GM21381 (cell line): ENCODE results near the gene SYT13.
"Not testable (repeated sequence)": the region's sequence is repeated elsewhere in the genome, so short reads cannot be mapped to it uniquely, and the experiment has no call there.

Experiments
- ATAC-seq: cut with Tn5 transposase; IDR thresholded peaks from one replicate; pipeline ENCODE4 v1.9.1; 2021; ENCODE audit warnings: mild to moderate bottlenecking, moderate library complexity; ENCODE audit not compliant: unreplicated experiment

The SYT13 gene

DNA sequence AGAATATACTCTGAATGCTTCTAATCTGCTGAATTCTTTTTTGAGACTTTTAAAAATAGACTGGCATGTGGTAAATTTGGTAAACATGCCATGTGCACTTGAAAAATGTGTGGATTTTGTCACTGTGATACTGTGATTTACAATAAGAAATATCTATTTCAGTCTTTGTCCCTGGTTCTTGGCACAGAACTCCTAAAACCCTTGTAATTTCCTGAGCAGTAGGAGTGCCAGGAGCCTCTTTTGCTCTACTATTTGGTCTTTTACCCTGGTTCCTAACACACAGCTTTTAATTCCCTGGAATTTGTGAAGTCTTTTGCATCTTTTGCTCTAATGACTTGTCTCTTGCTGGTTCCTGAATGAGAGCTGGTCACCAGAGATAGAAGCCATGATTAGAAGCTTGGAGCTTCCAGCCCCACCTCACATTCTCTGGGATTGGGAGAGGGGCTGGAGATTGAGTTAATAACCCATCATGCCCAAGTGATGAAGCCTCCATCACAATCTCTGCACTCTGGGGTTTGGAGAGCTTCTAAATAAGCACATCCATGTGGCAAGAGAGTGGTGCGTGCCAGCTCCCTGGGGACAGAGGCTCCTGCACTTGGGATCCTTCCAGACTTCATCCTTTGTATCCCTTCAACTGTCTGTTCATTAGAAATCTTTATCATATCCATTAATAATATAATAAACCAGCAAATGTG, 27.2 kb upstream of the SYT13 start:
- ATAC-seq = no peak

DNA sequence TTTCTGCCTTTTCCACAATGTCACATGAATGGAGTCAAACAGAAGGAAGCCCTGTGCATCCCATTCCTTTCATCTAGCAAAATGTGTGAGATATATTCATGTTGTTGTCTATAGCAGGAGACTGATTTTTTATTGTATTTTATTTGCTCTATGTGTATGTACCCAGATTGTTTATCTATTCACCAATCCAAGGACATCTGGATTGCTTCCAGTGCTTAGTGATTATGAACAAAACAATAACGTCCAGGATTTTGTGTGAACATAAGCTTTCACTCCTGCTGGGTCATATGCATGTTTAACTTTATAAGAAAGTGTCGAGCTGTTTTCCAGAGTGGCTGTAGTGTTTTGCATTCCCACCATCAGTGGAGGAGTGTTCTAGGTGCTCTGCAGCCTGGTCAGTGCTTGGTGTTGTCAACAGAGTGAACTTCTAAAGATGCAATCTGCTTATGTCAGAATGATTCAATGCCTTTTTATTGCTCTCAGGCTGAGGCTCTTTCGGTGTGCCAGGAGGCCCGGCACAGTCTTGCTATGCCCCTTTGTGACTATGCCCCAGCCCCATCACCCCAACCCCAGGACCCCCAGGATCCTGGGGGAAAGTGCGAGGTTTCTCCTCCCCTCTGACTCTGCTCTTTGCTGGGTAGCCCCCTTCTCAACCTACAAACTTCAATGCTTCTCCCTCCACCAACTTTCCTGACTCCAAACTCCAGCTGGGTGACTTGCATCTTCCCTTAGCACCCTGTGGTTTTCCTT, 19.9 kb upstream of the SYT13 start:
- ATAC-seq = no peak

DNA sequence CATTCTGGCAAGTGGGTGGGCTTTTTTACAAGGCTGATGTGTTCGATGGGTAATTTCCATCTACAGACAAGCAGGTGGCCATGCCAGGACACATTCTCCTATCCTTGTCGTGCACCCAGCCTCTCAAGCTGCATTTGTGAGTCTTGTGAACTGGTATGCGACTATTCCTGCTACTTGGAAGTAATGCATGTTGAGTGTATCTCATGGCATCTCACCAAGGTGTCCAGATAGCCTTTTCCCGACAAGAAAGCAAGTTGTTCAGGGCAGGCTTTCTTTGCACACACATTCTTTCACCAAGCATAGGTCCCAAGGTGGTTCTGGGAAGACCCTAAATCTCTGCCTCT, 18.8 kb upstream of the SYT13 start:
- ATAC-seq = no peak

- ATAC-seq = no peak
These were observed 18.2 kb upstream of the SYT13 start for GRCh38 chr11:45304111-45304991.

DNA sequence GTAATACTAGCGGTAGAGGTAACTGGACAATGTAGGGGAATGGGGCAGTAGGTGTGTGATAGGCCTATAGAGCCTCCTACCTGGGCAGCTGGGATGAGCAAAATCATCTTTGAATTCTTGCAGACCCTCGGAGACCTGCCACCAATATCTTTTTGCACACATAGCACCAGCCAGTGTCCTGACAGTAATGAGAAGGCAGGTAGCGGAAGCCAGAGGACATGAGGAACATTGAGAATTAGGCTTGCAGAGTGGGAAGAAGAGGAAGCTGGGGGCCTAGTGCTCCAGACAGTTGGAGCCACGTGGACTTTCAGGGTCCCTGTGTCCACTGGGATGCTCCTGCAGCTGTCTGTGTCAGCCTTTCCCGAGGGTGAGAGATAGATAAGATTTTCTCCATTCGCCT, 17.2 kb upstream of the SYT13 start:
- no peak for ATAC-seq

GRCh38 chr11:45301537-45302246, 15.6 kb upstream of the SYT13 start:
- no peak for ATAC-seq

DNA sequence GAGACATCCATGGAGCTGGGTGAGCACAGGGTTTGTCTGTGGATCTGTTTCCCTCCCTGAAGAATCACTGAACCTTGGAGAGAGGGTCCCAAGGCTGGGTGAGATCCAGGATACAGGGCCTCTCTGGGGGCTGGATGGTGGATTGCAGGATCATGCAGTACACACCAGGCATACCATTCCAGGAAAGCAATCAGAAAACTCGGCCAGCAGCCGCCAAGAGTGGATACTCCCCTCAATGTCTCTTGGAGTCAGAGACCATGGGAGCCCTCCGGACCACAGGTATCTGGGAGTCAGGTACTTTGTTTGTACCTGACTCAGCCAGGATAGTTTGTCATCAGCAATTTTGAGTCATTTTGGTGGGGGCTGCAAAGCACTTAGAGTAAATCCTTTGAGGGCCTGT, 14.6 kb upstream of the SYT13 start:
- no peak for ATAC-seq

DNA sequence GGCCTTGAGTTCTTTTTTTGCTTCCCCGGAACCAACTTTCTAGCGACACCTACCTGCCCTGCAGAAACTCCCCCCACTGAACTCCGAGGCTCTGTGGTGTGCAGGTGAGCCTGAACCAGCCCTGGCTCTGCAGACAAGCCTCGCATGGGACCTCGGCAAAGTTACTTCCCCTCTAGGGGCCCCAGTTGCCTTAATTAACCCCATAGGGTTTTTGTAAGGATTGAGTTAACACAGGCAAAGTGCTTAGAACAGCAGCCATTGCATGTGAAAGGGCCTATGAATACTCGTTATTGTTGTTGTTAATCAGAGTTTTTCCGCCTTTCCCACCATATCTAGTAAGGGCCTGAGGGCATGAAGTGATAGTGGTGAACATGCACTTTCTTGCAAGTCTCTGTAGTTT, 12.6 kb upstream of the SYT13 start:
- ATAC-seq = no peak

DNA sequence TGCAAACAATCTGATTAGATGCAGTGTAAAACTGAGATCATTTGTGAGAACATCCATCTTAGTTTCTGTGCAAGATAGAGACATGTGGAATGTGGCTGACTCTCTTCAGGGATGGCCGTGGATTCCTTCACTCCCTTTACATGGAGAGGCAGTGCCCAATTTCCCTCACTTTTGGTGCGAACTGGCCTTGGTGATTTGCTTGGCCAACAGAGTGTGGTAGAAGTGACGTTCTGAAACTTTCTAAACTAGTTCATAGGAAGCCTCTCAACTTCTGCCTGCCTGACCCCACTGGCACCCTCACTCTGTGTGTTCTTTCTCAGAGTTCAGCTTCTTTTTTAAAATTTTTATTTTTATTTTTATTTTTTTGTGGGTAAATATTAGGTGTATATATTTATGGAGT, 9.9 kb upstream of the SYT13 start:
- no peak for ATAC-seq

DNA sequence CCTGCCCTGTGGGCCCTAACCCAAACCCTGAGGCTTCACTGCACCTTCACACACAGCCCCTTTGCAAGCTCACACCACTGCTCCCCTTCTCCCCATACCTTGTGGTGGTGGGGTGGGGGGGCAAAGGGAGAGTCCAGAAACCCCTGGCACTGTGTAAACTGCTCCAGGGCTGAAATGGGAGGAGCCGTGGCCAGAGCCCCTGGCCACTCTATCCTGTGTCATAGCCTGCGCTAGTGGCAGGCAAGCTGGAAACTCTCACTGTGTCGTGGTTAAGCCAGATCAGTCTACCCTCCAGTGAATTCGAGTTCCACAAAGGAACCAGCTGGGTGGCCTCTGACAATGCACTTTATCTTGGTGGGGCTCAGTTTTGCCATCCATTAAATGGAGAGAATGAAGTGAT, 8.4 kb upstream of the SYT13 start:
- no peak for ATAC-seq

DNA sequence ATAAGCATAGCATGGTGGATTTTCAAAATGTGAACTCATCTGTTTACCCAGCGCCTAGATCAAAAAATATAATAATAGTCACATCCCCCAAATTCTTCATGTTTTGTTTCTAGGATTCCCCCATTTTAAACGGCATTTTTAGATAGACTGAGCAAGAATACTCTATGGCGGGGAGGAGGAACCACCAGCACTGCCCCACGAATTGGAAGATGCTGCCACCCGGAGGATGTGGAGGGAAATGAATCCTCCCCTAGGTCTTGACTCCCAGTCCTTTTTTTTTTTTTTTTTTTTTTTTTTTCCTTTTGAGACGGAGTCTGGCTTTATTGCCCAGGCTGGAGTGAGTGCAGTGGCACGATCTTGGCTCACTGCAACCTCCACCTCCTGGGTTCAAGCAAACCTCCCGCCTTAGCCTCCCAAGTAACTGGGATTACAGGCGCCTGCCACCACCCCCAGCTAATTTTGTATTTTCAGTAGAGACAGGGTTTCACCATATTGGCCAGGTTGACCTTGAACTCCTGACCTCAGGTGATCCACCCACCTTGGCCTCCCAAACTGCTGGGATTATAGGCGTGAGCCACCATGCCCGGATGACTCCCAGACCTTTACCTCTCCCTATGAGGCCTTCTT, 7.5 kb upstream of the SYT13 start:
- ATAC-seq = not testable (repeated sequence)

GRCh38 chr11:45290586-45290985, 4.4 kb upstream of the SYT13 start:
- no peak for ATAC-seq

GRCh38 chr11:45289369-45289768, 3.2 kb upstream of the SYT13 start:
- no peak for ATAC-seq

DNA sequence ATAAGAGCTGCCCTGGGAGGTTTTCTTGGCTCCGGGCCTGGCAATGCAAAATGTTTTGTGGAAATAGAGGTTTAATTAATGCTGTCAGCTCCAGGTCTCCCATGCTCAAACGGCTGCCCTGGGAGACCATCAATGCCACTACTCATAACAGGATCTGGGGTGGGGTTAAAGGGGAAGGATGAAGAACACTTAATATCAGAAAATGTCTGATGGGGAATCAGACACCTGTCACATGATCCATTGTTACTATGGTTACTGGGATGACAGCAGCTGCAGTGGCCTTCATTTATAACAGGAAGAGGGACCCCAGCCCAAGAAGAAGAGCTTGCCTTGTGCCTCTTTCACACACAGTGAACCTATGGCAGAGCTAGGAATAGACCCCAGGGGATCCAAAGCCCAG, 2.2 kb upstream of the SYT13 start:
- no peak for ATAC-seq

DNA sequence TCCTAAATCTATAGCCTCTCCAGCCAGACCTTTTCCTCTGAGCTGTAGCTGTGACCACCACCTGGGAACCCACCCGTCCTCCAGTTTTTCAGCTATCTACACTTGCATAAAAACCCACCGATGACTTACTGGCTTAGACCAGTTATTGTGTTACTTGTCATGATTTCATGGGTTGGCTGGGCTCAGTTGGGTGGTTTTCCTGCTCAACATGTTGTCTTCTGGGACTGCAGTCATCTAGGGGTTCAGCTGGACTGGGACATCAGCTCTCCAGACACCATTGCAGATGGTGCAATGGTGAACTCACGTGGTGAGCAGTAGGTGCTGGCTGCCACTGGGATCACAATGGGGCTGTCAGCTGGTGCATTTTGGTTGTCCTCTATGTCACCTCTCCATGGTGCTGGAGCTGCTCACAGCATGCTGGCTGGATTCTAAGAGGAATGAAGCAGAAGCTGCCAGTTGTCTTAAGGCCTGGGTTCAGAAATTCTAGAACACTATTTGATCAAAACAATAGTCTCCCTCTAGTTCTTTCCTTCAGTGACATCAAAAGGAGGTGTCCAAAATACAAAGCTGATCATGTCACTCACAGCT, 1.3 kb upstream of the SYT13 start:
- no peak for ATAC-seq

- no peak for ATAC-seq
These were observed 802 bp downstream of the SYT13 start for GRCh38 chr11:45285250-45285828.

DNA sequence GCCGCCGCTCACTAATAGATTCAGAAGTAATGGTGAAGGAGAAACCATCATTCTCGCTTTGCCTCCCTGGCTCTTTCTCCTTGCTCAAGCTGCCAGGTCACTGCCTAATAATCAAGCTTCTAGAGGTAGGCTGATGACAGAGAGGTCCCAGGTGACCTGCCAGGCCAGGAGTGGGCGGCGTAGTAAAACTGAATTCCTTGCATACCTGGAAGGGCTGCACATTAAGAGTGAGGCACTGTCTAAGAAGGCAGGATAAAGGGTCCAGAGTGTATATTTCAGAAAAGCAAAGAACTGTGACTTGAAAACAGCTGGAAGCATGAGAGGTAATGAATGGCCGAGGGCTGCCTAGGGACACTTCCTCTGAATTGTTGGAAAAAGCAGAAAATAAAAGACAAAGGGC, 4.1 kb downstream of the SYT13 start:
- no peak for ATAC-seq

DNA sequence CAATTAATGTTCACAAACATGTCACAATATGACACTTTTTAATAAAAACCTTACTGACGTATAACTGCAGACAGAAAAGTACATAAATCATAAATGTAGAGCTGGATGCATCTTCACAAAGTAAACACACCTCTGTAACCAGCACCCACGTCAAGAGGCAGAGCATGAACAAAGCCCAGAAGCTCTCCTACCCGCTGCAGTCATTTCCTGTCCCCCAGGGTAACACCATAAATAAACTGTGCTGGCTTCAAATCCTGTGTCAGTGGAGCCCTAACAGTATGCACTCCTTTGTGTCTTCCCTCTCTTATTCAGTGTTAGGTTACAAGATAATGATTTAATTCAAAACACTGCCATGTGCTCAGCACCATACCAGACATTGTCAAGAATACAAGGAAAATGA, 5.7 kb downstream of the SYT13 start:
- ATAC-seq = no peak

DNA sequence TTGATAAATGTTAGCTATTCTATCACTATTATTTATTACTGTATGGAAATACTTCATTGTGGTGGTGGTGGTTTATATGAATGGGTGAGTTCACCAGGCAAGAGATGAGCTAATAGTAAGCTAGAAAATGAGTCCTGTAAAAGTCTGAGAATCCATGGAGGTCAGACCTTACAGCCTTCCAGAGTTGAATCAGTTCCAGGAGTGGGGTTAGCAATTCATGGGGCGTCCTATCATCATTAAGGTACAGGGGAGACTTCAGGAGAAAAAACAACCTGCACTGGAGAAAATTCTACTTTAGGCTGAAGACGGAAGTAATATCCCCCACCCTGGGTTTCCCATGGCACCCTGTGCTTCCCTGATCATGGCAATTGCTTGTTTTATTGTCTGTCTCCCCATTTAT, 6.5 kb downstream of the SYT13 start:
- ATAC-seq = no peak

DNA sequence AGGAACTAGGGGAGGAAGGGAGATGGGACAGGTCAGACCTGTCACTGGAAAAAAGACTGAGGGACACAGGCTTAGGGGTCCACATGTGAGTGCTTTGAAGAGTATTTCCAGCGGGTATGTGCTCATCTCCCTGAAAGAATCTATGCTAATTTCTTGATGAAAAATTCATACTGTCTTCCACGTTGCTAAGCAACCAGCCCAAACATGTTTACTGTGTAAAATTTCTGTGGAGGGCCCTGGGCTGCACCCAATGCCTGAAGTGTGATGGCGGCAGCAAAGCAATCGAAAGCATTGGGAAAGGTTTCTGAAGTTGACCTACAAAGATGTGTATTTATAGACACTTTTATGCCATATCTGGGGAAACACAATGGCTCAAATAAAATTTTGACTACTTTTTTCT, 7.4 kb downstream of the SYT13 start:
- no peak for ATAC-seq
